AG10803 (cell line): ENCODE results near the gene TMCC3.
A peak's percentile ranks its signal among the peaks of the same experiment; 100 is the strongest.
"Not testable (repeated sequence)": the region's sequence is repeated elsewhere in the genome, so short reads cannot be mapped to it uniquely, and the experiment has no call there.

ENCODE experiments used
- DNase-seq: peaks from one replicate; pipeline ENCODE4 v3.0.0; 2010; ENCODE audit warnings: low read depth
- H3K4me3 ChIP-seq: 2 replicates; pipeline ENCODE4 v1.5.1; 2011; ENCODE audit warnings: mild to moderate bottlenecking, low read length, control low read depth
- CTCF ChIP-seq: conservative IDR thresholded peaks from 2 replicates; pipeline ENCODE4 v1.5.1; 2011; ENCODE audit warnings: mild to moderate bottlenecking, low read length, control low read depth, inconsistent platforms

The TMCC3 gene

GRCh38 chr12:94650143-94651056, at the start of gene TMCC3:
Gene TMCC3 (minus strand): TSS chr12:94650557. CDS start chr12:94650430, 127 bp downstream.
- no peak within 1 kb of the TSS for H3K4me3 ChIP-seq
- DNase-seq = no peak
- TF ChIP-seq CTCF = no peak

- TF ChIP-seq CTCF = no peak
- no peak for DNase-seq
- no peak overlapping the region for H3K4me3 ChIP-seq
Measured at GRCh38 chr12:94699801-94700200, 49.4 kb upstream of the TMCC3 start.

GRCh38 chr12:94698578-94698977, 48.2 kb upstream of the TMCC3 start:
- TF ChIP-seq CTCF = no peak
- H3K4me3 ChIP-seq = no peak overlapping the region
- no peak for DNase-seq

- DNase-seq = no peak
- no peak for TF ChIP-seq CTCF
- no peak overlapping the region for H3K4me3 ChIP-seq
Measured at GRCh38 chr12:94697631-94698030, 47.3 kb upstream of the TMCC3 start.

- no peak for DNase-seq
- H3K4me3 ChIP-seq = no peak overlapping the region
- no peak for TF ChIP-seq CTCF
Measured at GRCh38 chr12:94694732-94695131, 44.4 kb upstream of the TMCC3 start.

- not testable (repeated sequence) for DNase-seq, H3K4me3 ChIP-seq
Measured at GRCh38 chr12:94692826-94693225, 42.5 kb upstream of the TMCC3 start.

GRCh38 chr12:94690198-94690771, 39.9 kb upstream of the TMCC3 start:
- TF ChIP-seq CTCF = no peak
- DNase-seq = peak; percentile 33
- H3K4me3 ChIP-seq = peak overlapping the region; percentile 4
